Measurements from ENCODE around the gene HTR1B.

GRCh38 chr6:77446249-77446648, 17.0 kb downstream of the HTR1B start:
- TF ChIP-seq CTCF (IDR thresholded peaks at IDR 0.05) (no peak), POLR2A (IDR thresholded peaks at IDR 0.05) (no peak)
